Activated CD8-positive, alpha-beta T cell treated with anti-CD3 and anti-CD28 coated beads for 36 hours (primary cell): Measurements from ENCODE around the gene PARD3. TPM values are rescaled to one million over a fixed set of nuclear protein-coding genes. Genes with fewer than 3 reads are reported as not detected.

Experiments used
- ATAC-seq: fragments of 200-7000 bp; cut with Tn5 transposase; one replicate; pipeline ENCODE4 v1.10.0; 2021; ENCODE audit warnings: mild to moderate bottlenecking, moderate library complexity
- CTCF ChIA-PET: fragments of 350-600 bp; sonication (Branson Sonifier 250); formaldehyde crosslinking; loops from one replicate; lab custom pipeline; 2021; ENCODE audit warnings: antibody characterized with exemption; lab: Charles Lee
- POLR2A ChIA-PET: fragments of 350-600 bp; sonication (Branson Sonifier 250); formaldehyde crosslinking; loops from one replicate; lab custom pipeline; 2021; ENCODE audit warnings: antibody characterized with exemption; lab: Charles Lee
- DNase-seq: peaks from one replicate; pipeline ENCODE4 v3.0.0-alpha.2; 2020
- H3K27ac Mint-ChIP-seq: one replicate; pipeline ENCODE4 v1.8.0; 2021; ENCODE audit warnings: mild to moderate bottlenecking, mixed read lengths
- H3K27me3 Mint-ChIP-seq: one replicate; pipeline ENCODE4 v1.8.0; 2021; ENCODE audit warnings: mixed read lengths
- H3K36me3 Mint-ChIP-seq: one replicate; pipeline ENCODE4 v1.8.0; 2021; ENCODE audit warnings: low read depth, mixed read lengths
- H3K4me1 Mint-ChIP-seq: one replicate; pipeline ENCODE4 v1.8.0; 2021; ENCODE audit warnings: low read depth, mixed read lengths
- H3K4me3 Mint-ChIP-seq: one replicate; pipeline ENCODE4 v1.8.0; 2021; ENCODE audit warnings: mild to moderate bottlenecking, moderate library complexity, mixed read lengths
- H3K9me3 Mint-ChIP-seq: one replicate; pipeline ENCODE4 v1.8.0; 2021; ENCODE audit warnings: mixed read lengths
- intact Hi-C: fragments of 100-400 bp; cut with micrococcal nuclease; formaldehyde crosslinking; loops from one replicate; pipeline ENCODE4 v1.10.0; 2022
- total RNA-seq, 2 experiments: library from RNA; stranded (reverse); gene quantifications; one replicate each; pipeline ENCODE4 v1.2.3, GENCODE V29; 2021
- TF ChIP-seq, protein P1 (sequence below): fragments of 200-600 bp; IDR thresholded peaks from one replicate; pipeline ENCODE4 v1.8.0; 2022; ENCODE audit warnings: antibody characterized with exemption, mild to moderate bottlenecking

PARD3 gene
- total RNA-seq, 2 experiments from 2014 or later, result 1.6 to 2.0 TPM

DNA sequence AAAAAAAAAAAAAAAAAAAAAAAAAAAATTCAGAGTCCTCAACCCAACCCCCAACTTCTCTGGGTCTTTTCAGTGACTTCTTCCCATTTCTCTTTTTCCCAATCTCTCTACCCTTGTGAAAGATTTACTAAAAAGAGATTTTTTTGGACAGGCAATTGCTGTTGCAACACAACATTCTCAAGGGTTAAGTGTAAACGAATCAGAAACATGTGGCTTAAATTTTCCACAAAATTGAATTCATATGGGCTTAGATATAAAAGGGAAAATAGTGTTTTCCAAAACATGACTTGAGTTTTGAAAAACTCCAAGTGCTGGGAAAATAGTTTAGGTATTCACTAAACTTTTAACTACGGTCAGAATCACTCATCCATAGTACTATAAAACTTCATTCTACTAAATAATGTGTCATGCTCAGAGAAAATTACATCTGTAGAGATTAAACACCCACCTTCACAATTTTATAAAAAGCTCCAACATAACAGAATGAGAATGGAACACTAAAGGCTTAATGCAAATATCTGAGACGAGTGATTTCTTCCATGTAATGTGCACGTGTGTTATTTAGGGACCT, 643.1 kb downstream of the PARD3 start:
- Mint-ChIP-seq H3K9me3 (no peaks in the 10 kb centered on the region), H3K36me3 (no peaks in the 10 kb centered on the region), H3K4me3 (no peak overlapping the region), H3K27ac (no peak overlapping the region), H3K27me3 (no peaks in the 10 kb centered on the region), H3K4me1 (no peaks in the 10 kb centered on the region)
- ChIA-PET POLR2A (no interaction called here), CTCF (no interaction called here)
- intact Hi-C loops, result no loop called here
- TF ChIP-seq, protein P1, sequence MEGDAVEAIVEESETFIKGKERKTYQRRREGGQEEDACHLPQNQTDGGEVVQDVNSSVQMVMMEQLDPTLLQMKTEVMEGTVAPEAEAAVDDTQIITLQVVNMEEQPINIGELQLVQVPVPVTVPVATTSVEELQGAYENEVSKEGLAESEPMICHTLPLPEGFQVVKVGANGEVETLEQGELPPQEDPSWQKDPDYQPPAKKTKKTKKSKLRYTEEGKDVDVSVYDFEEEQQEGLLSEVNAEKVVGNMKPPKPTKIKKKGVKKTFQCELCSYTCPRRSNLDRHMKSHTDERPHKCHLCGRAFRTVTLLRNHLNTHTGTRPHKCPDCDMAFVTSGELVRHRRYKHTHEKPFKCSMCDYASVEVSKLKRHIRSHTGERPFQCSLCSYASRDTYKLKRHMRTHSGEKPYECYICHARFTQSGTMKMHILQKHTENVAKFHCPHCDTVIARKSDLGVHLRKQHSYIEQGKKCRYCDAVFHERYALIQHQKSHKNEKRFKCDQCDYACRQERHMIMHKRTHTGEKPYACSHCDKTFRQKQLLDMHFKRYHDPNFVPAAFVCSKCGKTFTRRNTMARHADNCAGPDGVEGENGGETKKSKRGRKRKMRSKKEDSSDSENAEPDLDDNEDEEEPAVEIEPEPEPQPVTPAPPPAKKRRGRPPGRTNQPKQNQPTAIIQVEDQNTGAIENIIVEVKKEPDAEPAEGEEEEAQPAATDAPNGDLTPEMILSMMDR, result no peak
- ATAC-seq (no peak), DNase-seq (no peak)

DNA sequence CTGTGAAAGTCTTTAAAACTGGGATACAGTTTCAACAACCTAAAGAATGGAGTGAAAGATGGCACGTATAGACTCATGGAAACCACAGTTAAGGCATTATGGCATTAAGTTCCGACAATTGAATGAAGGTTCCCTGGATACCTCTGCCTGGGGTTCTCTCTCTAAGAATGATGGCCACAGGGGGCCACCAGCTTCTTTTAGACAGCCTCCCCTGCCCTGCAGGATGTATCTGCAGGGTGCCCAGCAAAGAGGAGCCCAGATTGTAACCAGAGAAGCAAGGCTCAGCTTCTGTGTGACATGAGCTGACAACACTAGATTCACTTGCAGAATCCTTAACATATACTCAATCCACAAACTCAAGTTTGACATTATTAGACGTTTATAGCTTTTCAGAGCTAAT, 645.4 kb downstream of the PARD3 start:
- no peak for DNase-seq
- Mint-ChIP-seq H3K36me3 (no peaks in the 10 kb centered on the region), H3K9me3 (no peaks in the 10 kb centered on the region), H3K27me3 (no peaks in the 10 kb centered on the region), H3K27ac (no peak overlapping the region), H3K4me3 (no peak overlapping the region), H3K4me1 (no peaks in the 10 kb centered on the region)
- ChIA-PET POLR2A (no interaction called here), CTCF (no interaction called here)
- TF ChIP-seq, protein P1, result no peak
- intact Hi-C loops, result no loop called here
- ATAC-seq, result no peak

DNA sequence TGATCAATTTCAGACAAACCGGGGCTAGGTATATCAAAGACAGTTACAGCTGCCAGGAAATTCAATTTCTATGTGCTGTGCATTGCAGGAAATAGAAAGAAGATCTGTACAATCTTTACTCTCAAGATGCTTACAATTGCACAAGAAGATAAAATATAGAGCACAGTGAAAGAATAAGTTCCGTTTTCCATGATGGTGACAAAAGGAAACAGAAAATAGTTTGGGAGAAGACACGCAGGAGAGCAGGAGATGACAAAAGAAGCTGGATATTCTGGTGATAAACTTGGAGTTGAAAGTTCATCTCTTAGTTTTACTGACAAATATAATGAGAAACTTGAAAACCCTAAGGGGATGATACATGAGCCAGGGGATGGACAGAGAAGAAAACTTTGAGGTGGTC, 646.0 kb downstream of the PARD3 start:
- no peak for ATAC-seq
- intact Hi-C loops, result no loop called here
- ChIA-PET POLR2A (no interaction called here), CTCF (no interaction called here)
- Mint-ChIP-seq H3K36me3 (no peaks in the 10 kb centered on the region), H3K27ac (no peak overlapping the region), H3K9me3 (no peaks in the 10 kb centered on the region), H3K4me3 (no peak overlapping the region), H3K27me3 (no peaks in the 10 kb centered on the region), H3K4me1 (no peaks in the 10 kb centered on the region)
- TF ChIP-seq, protein P1, result no peak
- DNase-seq, result no peak

DNA sequence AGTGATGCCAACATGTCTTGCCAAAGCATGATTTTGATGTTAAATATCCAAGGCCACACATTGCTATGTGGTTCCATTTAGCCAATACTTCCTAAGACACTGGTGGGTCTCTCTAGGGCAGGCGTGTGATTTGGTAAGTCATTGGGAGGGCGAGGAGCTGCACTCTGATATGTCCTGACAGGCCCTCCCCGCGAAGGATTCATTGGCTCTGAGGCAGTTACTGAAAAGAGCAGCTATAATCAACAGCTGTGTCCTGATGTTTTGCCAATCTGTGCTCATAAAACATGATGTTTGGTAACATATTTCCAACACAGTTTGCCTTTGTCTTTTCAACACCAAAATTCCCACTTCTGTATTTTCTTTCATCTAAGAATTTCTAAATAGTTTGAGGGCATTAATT, 646.7 kb downstream of the PARD3 start:
- DNase-seq (no peak), ATAC-seq (no peak)
- TF ChIP-seq, protein P1, result no peak
- no peak overlapping the region for H3K4me3 Mint-ChIP-seq
- ChIA-PET POLR2A (interaction anchor here (0.6 kb wide), 1 partner anchor 9 kb away, joined by 3 read pairs; no protein-coding TSS in a partner anchor), CTCF (no interaction called here)
- H3K4me1 Mint-ChIP-seq, result no peaks in the 10 kb centered on the region
- no peaks in the 10 kb centered on the region for H3K36me3 Mint-ChIP-seq
- H3K27me3 Mint-ChIP-seq, result no peaks in the 10 kb centered on the region
- H3K9me3 Mint-ChIP-seq, result no peaks in the 10 kb centered on the region
- intact Hi-C loops, result no loop called here
- no peak overlapping the region for H3K27ac Mint-ChIP-seq

DNA sequence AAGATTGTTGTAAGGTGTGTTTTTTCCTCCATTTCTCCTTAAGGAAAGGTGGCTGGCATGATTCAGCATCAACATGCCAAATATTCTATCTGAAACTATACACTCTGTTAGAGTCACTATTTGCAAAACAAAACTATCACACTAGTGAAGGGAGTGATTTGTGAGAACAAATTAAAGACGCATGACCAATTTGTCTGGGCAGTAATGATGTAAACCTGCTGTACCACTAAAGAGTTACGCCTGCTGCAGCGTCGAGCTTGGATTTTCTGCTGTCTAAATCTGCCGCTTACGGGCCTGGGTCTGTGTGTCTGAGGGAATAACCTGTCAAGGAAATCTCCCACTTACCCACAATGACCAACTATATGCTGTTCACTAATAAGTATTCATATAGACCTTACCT, 648.3 kb downstream of the PARD3 start:
- DNase-seq (no peak), ATAC-seq (no peak)
- intact Hi-C loops, result no loop called here
- TF ChIP-seq, protein P1, result no peak
- ChIA-PET POLR2A (no interaction called here), CTCF (no interaction called here)
- no peak overlapping the region for H3K4me3 Mint-ChIP-seq
- no peaks in the 10 kb centered on the region for H3K36me3 Mint-ChIP-seq
- no peaks in the 10 kb centered on the region for H3K27me3 Mint-ChIP-seq
- H3K4me1 Mint-ChIP-seq, result no peaks in the 10 kb centered on the region
- no peaks in the 10 kb centered on the region for H3K9me3 Mint-ChIP-seq
- H3K27ac Mint-ChIP-seq, result no peak overlapping the region
